ENCODE results near the gene TTLL12. TPM values are rescaled to one million over a fixed set of nuclear protein-coding genes. Genes with fewer than 3 reads are reported as not detected.
A peak's percentile ranks its signal among the peaks of the same experiment; 100 is the strongest.

TTLL12 gene
- total RNA-seq, 1 experiment from 2014 or later: 100 TPM

DNA sequence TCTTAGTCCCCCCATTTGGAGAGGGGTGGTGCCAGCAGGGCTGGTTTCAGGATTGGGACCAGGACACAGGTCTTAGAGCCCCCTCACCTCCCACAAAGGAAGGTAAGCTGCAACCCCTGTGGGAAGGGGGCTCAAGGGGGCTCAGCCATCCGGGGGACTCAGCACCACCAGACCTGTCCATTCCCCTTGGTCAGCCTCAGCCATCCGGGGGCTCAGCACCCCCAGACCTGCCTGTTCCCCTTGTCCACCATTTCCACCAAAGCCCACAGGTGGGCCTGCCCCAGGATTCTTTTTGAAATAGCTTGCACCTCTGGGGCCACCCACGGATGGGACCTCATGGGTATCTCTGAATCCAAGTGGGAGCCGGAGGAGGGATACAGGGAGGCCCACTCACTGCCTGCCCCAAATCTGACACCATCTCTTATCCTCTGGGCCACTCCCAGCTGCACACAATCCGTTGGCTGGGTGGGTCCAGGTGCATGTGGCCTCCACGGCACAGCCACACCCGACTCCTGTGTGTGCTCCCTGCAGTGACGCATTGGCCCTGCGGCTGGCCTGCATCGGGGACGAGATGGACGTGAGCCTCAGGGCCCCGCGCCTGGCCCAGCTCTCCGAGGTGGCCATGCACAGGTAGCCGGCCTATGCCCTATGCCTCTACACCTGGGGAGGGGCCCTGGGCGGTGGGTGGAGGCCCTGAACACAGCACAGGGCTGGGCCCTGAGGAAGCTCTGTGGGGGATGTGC, 59.6 kb downstream of the TTLL12 start:
- H3K27ac ChIP-seq (ENCODE audit: low read depth, low read length): peak overlapping the region; percentile 99
- no peak for TF ChIP-seq EGR1 (IDR thresholded peaks at IDR 0.05; ENCODE audit: low read depth)
- TF ChIP-seq, protein P1, sequence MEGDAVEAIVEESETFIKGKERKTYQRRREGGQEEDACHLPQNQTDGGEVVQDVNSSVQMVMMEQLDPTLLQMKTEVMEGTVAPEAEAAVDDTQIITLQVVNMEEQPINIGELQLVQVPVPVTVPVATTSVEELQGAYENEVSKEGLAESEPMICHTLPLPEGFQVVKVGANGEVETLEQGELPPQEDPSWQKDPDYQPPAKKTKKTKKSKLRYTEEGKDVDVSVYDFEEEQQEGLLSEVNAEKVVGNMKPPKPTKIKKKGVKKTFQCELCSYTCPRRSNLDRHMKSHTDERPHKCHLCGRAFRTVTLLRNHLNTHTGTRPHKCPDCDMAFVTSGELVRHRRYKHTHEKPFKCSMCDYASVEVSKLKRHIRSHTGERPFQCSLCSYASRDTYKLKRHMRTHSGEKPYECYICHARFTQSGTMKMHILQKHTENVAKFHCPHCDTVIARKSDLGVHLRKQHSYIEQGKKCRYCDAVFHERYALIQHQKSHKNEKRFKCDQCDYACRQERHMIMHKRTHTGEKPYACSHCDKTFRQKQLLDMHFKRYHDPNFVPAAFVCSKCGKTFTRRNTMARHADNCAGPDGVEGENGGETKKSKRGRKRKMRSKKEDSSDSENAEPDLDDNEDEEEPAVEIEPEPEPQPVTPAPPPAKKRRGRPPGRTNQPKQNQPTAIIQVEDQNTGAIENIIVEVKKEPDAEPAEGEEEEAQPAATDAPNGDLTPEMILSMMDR (IDR thresholded peaks at IDR 0.05 in 2 of 3, conservative IDR thresholded peaks at IDR 0.05 in 1 of 3; ENCODE audit: borderline replicate concordance in 1 of 3, insufficient read depth in 1 of 3, low read depth in 2 of 3, low read length in 2 of 3): no peak
- TF ChIP-seq, protein P2, sequence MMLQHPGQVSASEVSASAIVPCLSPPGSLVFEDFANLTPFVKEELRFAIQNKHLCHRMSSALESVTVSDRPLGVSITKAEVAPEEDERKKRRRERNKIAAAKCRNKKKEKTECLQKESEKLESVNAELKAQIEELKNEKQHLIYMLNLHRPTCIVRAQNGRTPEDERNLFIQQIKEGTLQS (IDR thresholded peaks at IDR 0.05): no peak
- no peak for TF ChIP-seq RAD21 (IDR thresholded peaks at IDR 0.05; ENCODE audit: low read depth)
- no peak for TF ChIP-seq CEBPB (IDR thresholded peaks at IDR 0.05; ENCODE audit: low read depth)
- TF ChIP-seq TCF7L2 (IDR thresholded peaks at IDR 0.05; ENCODE audit: borderline replicate concordance, extremely low read depth, insufficient read depth, insufficient read length): no peak
- peak; percentile 59 for TF ChIP-seq ZFX (IDR thresholded peaks at IDR 0.05)
- no peak for TF ChIP-seq ZNF274 (IDR thresholded peaks at IDR 0.05; ENCODE audit: low read depth, low read length)
- TF ChIP-seq POLR2A (IDR thresholded peaks at IDR 0.05; ENCODE audit: borderline replicate concordance, extremely low read depth, insufficient read depth, insufficient read length): no peak
- TF ChIP-seq POLR2AphosphoS5 (IDR thresholded peaks at IDR 0.05; ENCODE audit: low read depth, low read length): peak; percentile 89
- TF ChIP-seq SIN3A (IDR thresholded peaks at IDR 0.05; ENCODE audit: low read depth): peak; percentile 71
- TF ChIP-seq EZH2phosphoT487 (IDR thresholded peaks at IDR 0.05; ENCODE audit: borderline replicate concordance): no peak
- TF ChIP-seq ELF1 (IDR thresholded peaks at IDR 0.05; ENCODE audit: borderline replicate concordance, low read depth): no peak
- TF ChIP-seq, protein P3, sequence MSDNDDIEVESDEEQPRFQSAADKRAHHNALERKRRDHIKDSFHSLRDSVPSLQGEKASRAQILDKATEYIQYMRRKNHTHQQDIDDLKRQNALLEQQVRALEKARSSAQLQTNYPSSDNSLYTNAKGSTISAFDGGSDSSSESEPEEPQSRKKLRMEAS (IDR thresholded peaks at IDR 0.05): peak; percentile 93
- TF ChIP-seq SRF (IDR thresholded peaks at IDR 0.05; ENCODE audit: low read depth): no peak
- TF ChIP-seq, protein P4, sequence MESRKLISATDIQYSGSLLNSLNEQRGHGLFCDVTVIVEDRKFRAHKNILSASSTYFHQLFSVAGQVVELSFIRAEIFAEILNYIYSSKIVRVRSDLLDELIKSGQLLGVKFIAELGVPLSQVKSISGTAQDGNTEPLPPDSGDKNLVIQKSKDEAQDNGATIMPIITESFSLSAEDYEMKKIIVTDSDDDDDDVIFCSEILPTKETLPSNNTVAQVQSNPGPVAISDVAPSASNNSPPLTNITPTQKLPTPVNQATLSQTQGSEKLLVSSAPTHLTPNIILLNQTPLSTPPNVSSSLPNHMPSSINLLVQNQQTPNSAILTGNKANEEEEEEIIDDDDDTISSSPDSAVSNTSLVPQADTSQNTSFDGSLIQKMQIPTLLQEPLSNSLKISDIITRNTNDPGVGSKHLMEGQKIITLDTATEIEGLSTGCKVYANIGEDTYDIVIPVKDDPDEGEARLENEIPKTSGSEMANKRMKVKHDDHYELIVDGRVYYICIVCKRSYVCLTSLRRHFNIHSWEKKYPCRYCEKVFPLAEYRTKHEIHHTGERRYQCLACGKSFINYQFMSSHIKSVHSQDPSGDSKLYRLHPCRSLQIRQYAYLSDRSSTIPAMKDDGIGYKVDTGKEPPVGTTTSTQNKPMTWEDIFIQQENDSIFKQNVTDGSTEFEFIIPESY (IDR thresholded peaks at IDR 0.05; ENCODE audit: extremely low read depth, insufficient replicate concordance, low read length): no peak
- peak; percentile 60; the same call in 1 of the 2 replicates for TF ChIP-seq SP1 (IDR thresholded peaks at IDR 0.05; ENCODE audit: low read depth)
- TF ChIP-seq, protein P5, sequence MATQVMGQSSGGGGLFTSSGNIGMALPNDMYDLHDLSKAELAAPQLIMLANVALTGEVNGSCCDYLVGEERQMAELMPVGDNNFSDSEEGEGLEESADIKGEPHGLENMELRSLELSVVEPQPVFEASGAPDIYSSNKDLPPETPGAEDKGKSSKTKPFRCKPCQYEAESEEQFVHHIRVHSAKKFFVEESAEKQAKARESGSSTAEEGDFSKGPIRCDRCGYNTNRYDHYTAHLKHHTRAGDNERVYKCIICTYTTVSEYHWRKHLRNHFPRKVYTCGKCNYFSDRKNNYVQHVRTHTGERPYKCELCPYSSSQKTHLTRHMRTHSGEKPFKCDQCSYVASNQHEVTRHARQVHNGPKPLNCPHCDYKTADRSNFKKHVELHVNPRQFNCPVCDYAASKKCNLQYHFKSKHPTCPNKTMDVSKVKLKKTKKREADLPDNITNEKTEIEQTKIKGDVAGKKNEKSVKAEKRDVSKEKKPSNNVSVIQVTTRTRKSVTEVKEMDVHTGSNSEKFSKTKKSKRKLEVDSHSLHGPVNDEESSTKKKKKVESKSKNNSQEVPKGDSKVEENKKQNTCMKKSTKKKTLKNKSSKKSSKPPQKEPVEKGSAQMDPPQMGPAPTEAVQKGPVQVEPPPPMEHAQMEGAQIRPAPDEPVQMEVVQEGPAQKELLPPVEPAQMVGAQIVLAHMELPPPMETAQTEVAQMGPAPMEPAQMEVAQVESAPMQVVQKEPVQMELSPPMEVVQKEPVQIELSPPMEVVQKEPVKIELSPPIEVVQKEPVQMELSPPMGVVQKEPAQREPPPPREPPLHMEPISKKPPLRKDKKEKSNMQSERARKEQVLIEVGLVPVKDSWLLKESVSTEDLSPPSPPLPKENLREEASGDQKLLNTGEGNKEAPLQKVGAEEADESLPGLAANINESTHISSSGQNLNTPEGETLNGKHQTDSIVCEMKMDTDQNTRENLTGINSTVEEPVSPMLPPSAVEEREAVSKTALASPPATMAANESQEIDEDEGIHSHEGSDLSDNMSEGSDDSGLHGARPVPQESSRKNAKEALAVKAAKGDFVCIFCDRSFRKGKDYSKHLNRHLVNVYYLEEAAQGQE (IDR thresholded peaks at IDR 0.05; ENCODE audit: low read depth): no peak
- TF ChIP-seq CBX3 (IDR thresholded peaks at IDR 0.05; ENCODE audit: low read depth): no peak

More for the DNA sequence above, 59.6 kb downstream of the TTLL12 start:
- ATAC-seq: peak; percentile 78
- ChIA-PET RAD21 (ENCODE audit: low non-redundant PET in 1 of 2, low total read pairs in 2 of 2, uncharacterized antibody in 2 of 2, unreplicated experiment in 2 of 2) (interaction anchor here in 1 of 2 experiments (0.6 to 1.0 kb wide), 2 partner anchors 9 to 512 kb away, joined by 3 to 4 read pairs; no protein-coding TSS in a partner anchor), POLR2A (interaction anchor here (0.9 to 3.1 kb wide), 10 partner anchors 9 to 512 kb away, joined by 3 to 28 read pairs (median 4); partner anchors contain the start of genes BIK, PACSIN2, POLDIP3 and TSPO), CTCF (interaction anchor here (2.1 to 2.6 kb wide), 2 partner anchors 9 to 37 kb away, joined by 7 to 10 read pairs; no protein-coding TSS in a partner anchor)
- intact Hi-C loops (cut with micrococcal nuclease): no loop called here
- H3K36me3 ChIP-seq (ENCODE audit: control insufficient read depth in 1 of 2, insufficient read depth in 2 of 2, low read length in 2 of 2): peaks cover 3 to 17% of the 10 kb centered on the region in 2 experiments; a peak in 3 of 4 replicates
- H3K4me3 ChIP-seq (replicated peaks in 1 of 2; ENCODE audit: low read depth in 1 of 2, low read length in 2 of 2): peak overlapping the region; percentile 71 to 76
- no peaks in the 10 kb centered on the region for H3K27me3 ChIP-seq (ENCODE audit: insufficient read depth, low read length)
- peaks cover 38% of the 10 kb centered on the region for H3K79me2 ChIP-seq (ENCODE audit: insufficient read depth, low read length)
- H3K4me2 ChIP-seq (ENCODE audit: low read length): peak overlapping the region; percentile 99
- H2AFZ ChIP-seq (ENCODE audit: low read depth, low read length, poor library complexity, severe bottlenecking): no peak overlapping the region
- H3K9me3 ChIP-seq (ENCODE audit: control insufficient read depth in 1 of 2, insufficient read depth in 1 of 2, low read depth in 1 of 2, low read length in 2 of 2): no peaks in the 10 kb centered on the region
- TSS peak; percentile 51 for BruUV-seq (replicated peaks)
- peak; percentile 69 for DNase-seq (ENCODE audit: low read depth, low spot score)
- no peaks in the 10 kb centered on the region for H4K20me1 ChIP-seq (ENCODE audit: insufficient read depth)
- peaks cover 35 to 59% of the 10 kb centered on the region in 2 experiments for H3K4me1 ChIP-seq (ENCODE audit: control insufficient read depth in 1 of 2, insufficient read depth in 2 of 2, low read length in 2 of 2)
- H3K9me2 ChIP-seq (ENCODE audit: insufficient read depth): no peaks in the 10 kb centered on the region
- H3K9ac ChIP-seq (ENCODE audit: low read length): peak overlapping the region; percentile 93

Measured in HCT116 (cell line).